Glomerular visceral epithelial cell (primary cell): ENCODE measurements around the gene TNFAIP6.
"Not testable (repeated sequence)": the region's sequence is repeated elsewhere in the genome, so short reads cannot be mapped to it uniquely, and the experiment has no call there.

Experiments
- DNase-seq: peaks from one replicate; pipeline ENCODE4 v3.0.0-alpha.2; 2016; ENCODE audit errors: extremely low spot score

TNFAIP6 gene

GRCh38 chr2:151417650-151418049 is 60.3 kb downstream of the TNFAIP6 start:
- no peak for DNase-seq

DNA sequence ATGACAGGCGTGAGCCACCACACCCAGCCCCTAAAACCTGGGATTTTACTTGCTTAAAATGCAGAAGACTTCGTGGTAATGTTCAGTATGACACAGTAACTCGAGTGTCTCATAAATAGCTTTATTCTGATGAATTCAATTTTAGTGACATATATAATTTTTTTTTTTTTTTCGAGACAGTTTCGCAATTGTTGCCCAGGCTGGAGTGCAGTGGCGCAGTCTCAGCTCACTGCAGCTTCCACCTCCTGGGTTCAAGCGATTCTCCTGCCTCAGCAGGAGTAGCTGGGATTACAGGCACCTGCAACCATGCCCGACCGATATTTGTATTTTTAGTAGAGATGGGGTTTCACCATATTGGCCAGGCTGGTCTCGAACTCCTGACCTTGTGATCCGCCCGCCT is 64.3 kb downstream of the TNFAIP6 start:
- DNase-seq, result not testable (repeated sequence)

DNA sequence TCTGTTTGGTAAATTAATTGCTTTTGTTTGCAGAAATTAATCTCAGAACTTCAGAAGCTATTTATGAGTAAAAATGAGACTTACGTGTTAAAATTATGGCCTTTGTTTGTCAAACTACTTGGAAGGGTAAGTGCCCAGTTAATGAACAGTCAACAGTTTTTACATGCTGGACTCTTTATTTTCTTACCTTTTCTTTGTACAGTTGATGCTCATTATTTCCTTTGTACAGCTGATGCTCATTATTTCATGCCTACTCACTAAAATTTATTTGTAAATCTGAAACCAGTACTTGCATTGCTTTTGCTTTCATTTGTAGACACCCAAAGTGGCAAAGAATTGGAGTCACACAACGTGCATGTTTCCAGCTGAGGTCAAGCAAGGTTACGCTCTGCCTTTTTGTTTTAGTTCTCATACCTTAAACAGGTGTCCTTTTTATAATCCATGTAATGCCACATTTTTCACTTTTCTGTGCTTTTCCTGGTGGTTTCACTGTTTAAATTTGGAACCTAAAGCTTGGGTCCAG is 65.6 kb downstream of the TNFAIP6 start:
- DNase-seq, result no peak

GRCh38 chr2:151423760-151424159 is 66.4 kb downstream of the TNFAIP6 start:
- DNase-seq, result no peak
